Fibroblast of villous mesenchyme (primary cell): ENCODE data around the gene DDX17. TPM values are rescaled to one million over a fixed set of nuclear protein-coding genes. Genes with fewer than 3 reads are reported as not detected.

Experiments used
- DNase-seq: peaks from one replicate; pipeline ENCODE4 v3.0.0-alpha.2; 2010; ENCODE audit warnings: low read depth
- H3K4me3 ChIP-seq: 2 replicates; pipeline ENCODE4 v1.5.1; 2011; ENCODE audit warnings: low read depth, mild to moderate bottlenecking, low read length
- CTCF ChIP-seq: IDR thresholded peaks from 2 replicates; pipeline ENCODE4 v1.5.1; 2012; ENCODE audit warnings: low read depth, mild to moderate bottlenecking, low read length; ENCODE audit not compliant: insufficient read depth
- total RNA-seq: library from RNA; depleted of rRNA; stranded (reverse); fragments of >200 nt; gene quantifications from 2 replicates; pipeline ENCODE4 v1.2.3, GENCODE V29; 2012

Gene DDX17
- total RNA-seq, 1 donor: 454 TPM

GRCh38 chr22:38448945-38449745 lies 57.0 kb downstream of the DDX17 start:
- no peak overlapping the region for H3K4me3 ChIP-seq
- DNase-seq: no peak
- TF ChIP-seq CTCF: no peak

- H3K4me3 ChIP-seq: no peak overlapping the region
- DNase-seq: no peak
- TF ChIP-seq CTCF: no peak
Observed at GRCh38 chr22:38446018-38446601, 60.0 kb downstream of the DDX17 start.

- no peak overlapping the region for H3K4me3 ChIP-seq
- no peak for TF ChIP-seq CTCF
- no peak for DNase-seq
Observed at GRCh38 chr22:38444783-38445182, 61.3 kb downstream of the DDX17 start.

GRCh38 chr22:38443628-38444521 lies 62.2 kb downstream of the DDX17 start:
- no peak overlapping the region for H3K4me3 ChIP-seq
- DNase-seq: no peak
- no peak for TF ChIP-seq CTCF

- no peak for TF ChIP-seq CTCF
- DNase-seq: no peak
- H3K4me3 ChIP-seq: no peak overlapping the region
Observed at GRCh38 chr22:38442967-38443627, 63.0 kb downstream of the DDX17 start.

GRCh38 chr22:38441620-38442287 lies 64.4 kb downstream of the DDX17 start:
- DNase-seq: no peak
- TF ChIP-seq CTCF: no peak
- H3K4me3 ChIP-seq: no peak overlapping the region
